ENCODE results near the gene RCN2.

Gene RCN2

GRCh38 chr15:76976141-76976540 lies 44.6 kb downstream of the RCN2 start:
- no peak for FAIRE-seq

- no peak for FAIRE-seq
Observed at GRCh38 chr15:76976572-76977270, 45.2 kb downstream of the RCN2 start.

GRCh38 chr15:76978522-76979330 lies 47.2 kb downstream of the RCN2 start:
- FAIRE-seq: no peak

DNA sequence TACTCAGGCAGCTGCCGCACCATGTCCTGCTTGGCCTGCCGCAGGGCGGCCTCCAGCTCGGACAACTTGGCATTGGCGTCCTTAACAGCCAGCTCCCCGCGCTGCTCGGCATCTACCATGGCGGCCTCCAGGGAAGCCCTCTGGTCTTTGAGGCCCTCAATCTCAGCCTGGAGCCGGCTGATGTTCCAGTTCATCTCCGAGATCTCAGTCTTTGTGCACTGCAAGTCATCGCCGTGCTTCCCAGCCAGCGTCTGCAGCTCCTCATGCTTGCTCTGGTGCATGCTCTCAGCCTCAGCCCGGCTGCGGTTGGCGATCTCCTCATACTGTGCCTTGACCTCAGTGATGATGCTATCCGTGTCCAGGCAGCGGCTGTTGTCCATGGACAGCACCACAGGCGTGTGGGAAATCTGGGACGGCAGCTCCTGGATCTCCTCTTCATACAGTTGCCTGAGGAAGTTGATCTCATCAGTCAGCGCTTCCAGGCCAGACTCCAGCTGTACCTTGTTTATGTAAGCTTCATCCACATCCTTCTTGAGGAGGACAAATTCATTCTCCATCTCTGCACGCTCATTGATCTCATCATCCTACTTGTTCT lies 47.9 kb downstream of the RCN2 start:
- FAIRE-seq: no peak

- no peak for FAIRE-seq
Observed at GRCh38 chr15:76979996-76980520, 48.5 kb downstream of the RCN2 start.

DNA sequence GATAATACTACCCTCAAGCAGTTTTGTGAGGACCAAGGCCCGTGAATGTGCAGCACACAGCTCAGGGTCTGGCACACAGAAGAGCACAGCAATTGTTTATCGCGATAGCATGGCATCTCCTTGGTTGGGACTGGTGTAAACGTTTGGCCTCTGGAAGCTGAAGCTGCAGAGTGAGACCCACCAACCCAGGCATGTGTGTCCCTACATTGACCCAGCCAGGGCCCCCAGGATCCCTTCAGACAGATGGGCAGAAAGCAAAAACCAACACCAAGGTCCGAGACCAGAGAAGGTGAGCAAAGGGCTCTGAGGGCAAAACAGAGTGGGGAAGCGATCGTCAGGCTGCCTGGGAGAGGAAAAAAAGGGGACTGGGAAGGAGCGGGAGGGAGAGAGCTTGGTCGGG lies 50.8 kb downstream of the RCN2 start:
- no peak for FAIRE-seq

DNA sequence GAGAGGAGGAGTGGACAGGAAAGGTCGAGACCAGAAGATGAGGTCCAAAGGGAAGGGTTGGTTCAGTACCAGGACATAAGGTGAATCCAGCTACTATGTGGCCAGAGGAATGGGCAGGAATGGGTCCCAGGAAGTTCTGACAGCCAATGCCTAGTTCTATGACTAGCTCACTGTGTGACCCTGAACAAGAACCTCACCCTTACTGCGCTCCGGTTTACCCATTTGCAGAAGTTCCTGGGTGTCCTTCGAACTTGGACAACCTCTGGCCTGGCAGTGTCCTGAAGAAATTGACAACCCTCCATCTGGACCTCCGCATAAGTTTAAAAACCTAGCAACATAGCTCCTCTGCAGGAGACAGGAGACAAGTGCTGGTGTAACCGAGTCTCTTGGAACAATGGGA lies 51.2 kb downstream of the RCN2 start:
- no peak for FAIRE-seq

GRCh38 chr15:76983590-76984375 lies 52.2 kb downstream of the RCN2 start:
- FAIRE-seq: no peak

GRCh38 chr15:76986743-76987142 lies 55.2 kb downstream of the RCN2 start:
- no peak for FAIRE-seq

DNA sequence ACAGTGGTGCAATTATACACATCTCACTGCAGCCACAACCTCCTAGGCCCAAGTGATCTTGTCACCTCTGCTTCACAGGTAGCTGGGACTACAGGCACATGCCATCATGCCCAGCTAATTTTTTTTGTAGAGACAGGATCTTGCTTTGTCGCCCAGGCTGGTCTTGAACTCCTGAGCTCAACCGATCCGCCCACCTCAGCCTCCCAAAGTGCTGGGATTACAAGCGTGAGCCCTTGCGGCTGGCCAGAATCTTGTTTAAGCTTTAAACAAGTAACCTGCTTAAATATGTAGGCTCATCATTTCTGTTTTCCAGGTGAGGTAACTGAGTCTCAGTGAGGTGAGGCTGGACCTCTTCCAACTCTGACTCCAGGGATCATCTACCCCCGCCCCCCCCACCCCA lies 55.7 kb downstream of the RCN2 start:
- FAIRE-seq: no peak

DNA sequence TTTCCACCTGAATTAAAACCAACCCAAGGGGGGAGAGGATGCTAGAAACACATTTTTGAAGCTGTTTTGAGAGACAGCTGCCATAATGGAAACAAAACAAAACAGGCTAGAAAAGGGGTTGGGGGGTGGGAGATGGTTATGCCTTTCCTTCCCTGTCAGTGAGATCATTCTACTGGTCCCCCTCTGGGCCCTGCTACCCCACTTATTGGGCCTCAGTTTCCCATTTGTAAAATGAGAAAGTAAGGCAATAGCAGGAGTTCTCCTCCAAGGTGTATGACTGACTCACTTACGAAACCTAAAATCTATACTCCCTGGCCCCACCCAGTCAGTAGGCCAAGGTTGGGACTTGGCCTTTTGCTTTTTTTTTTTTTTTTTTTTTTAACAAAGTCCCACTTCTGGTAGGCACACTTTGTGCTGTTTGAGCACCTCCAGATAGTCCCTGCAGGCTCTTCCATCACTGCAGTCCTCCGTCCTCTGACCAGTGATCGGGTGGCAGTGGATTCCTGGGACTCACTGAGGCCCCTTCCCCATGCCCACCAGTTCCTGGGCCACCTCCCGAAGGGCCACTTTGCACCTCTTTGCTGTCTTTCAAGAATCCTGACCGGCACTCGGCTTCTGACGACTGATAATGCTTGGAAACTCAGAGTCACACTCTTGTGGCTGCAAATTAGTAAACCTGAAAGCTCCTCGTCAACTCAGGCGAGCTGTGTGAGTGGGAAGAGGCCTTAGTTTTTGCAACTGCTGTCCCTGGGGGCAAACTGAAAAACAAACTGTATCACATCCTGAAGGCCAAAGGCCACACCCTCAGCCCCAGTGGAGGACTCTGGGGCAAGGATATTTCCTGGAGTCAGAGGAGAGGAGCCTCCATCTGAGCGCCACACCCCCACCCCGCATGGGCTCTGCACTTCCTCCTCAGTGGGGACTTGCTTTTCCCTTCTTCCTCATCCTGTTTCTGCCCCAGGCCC lies 56.6 kb downstream of the RCN2 start:
- no peak for FAIRE-seq

- FAIRE-seq: no peak
Observed at GRCh38 chr15:76988867-76989780, 57.6 kb downstream of the RCN2 start.

GRCh38 chr15:76991048-76991447 lies 59.5 kb downstream of the RCN2 start:
- FAIRE-seq: no peak

GRCh38 chr15:76991741-76992645 lies 60.4 kb downstream of the RCN2 start:
- FAIRE-seq: no peak

DNA sequence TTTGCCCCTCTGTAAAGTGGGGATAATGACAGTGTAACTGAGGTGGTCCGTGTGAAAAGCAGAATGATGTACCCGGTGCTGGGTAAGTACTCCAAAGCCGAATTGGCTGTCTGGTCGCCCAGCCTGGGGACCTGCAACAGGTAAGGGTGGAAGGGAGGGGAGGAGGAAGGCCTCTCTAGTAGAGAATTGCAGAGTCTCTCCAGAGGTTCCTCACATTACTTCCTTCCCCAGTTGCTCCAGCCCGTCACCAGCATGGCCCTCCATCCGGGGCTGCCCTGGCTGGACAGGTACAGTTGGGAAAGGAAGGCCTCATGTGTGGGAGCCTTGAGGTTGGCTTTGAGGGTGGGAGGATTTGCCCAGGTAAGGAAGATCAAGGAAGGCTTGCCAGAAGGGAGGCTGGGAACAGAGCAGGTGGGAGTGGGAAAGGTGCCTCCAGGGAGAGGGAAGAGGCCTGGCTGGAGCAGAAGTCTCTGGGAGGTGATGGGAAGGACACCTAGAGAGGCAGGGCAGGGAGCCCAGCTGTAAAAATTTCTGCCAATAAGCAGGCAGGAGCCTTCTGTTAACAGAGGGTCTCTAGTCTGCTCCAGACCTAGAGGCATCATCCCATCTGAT lies 61.7 kb downstream of the RCN2 start:
- no peak for FAIRE-seq

GRCh38 chr15:76994001-76994400 lies 62.5 kb downstream of the RCN2 start:
- no peak for FAIRE-seq

GRCh38 chr15:76994496-76994895 lies 62.9 kb downstream of the RCN2 start:
- no peak for FAIRE-seq

GRCh38 chr15:76994971-76995945 lies 63.7 kb downstream of the RCN2 start, which contains the start of gene PSTPIP1:
TSS of gene PSTPIP1 (plus strand) at chr15:76995126. CDS start at chr15:76995574, 448 bp downstream.
- no peak for FAIRE-seq
